Measurements from ENCODE around the gene CLDND1.

The CLDND1 gene

DNA sequence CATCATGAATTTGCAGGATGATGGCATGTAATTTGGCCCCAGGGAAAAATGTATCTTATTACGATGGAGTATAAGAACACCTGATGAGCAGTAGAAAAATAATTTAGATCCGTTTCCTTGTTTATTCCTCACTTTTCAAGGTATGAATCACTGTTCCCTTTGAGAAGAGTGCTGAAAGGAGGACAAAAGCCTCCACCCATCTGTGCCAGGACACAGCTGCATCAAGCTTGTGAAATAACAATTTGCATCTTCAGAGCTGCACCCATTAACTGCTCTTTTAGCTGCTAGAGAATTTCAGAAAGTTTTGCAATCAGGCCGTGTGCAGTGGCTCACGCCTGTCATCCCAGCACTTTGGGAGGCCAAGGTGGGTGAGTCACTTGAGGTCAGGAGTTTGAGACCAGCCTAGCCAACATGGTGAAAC, 9.6 kb downstream of the CLDND1 start:
- no peak for DNase-seq

GRCh38 chr3:98512576-98512975, 10.1 kb downstream of the CLDND1 start:
- no peak for DNase-seq

GRCh38 chr3:98508582-98508981, 14.1 kb downstream of the CLDND1 start:
- no peak for DNase-seq

DNA sequence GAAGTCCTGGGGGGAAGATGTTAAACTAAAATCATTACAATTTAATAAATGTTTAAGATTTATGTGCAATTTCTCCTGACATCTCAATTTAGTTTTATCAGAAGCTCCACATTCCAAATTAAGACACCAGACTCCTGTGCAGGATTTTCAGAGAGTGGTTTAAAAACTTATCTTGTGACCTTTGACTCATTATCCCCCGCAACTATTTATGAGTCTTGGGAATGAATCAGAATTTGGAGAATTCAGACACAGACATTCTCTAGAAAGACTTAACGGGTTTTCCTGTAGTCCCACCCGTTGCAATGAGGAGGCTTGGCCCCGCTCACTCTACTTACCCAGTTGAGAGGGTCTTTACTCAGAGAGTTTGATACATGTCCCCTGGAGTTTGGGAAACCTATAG, 18.2 kb downstream of the CLDND1 start:
- no peak for DNase-seq

DNA sequence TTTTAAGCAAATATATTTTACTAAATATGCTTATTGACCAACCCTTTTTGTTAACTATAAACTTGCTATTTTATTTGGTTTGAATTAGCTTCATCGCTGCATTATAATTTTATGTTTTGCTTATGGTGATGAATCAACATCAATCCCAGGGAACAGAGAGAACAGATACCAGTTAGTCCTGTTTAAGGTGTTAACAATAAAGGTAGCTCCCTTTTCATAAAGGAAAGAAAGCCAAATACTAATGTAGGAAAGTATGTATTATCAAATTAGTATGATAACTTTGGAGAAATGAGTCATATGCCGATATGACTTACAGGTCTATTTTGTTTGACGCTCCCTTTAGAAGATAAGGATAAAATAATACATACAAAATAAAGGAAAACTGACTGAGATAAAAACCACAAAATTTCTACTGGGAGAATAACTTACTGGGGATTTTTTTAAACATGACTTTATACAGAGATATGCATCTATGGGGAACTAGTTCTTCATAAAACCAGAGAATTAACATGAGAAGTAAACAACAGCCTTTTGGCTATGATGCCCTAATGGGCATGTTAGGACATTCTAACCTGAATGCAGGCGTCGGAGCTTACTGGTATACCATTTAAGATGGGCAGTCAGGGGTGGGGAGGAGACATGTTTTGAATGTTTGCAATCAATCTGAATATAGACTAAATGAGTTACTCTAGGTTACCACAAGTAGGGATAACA, 20.7 kb downstream of the CLDND1 start:
- DNase-seq, result no peak

- DNase-seq, result no peak
Measured at GRCh38 chr3:98501270-98501669, 21.4 kb downstream of the CLDND1 start.

DNA sequence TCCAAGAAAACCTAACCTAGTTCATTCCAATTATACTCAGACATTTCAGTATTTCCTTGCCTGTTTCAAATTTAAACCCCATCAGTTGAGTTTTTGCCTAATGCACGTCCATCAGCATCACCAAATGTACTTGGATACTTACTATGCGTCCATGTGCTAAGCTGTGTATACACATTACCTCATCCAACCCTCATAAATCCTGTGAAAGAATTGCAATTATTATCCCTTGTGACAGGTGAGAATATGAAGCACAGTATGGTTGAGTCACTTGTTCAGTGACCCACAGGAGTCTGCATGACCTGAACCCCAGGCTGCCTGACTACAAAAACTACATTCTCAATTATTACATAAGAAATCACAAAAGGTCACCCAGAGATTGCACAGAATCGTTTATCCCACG, 22.7 kb downstream of the CLDND1 start:
- DNase-seq, result no peak

GRCh38 chr3:98497381-98497780, 25.3 kb downstream of the CLDND1 start, which contains the start of gene OR5K2:
TSS of gene OR5K2 (plus strand) at chr3:98497681. CDS start at chr3:98497681, 0 bp downstream.
- no peak for DNase-seq

DNA sequence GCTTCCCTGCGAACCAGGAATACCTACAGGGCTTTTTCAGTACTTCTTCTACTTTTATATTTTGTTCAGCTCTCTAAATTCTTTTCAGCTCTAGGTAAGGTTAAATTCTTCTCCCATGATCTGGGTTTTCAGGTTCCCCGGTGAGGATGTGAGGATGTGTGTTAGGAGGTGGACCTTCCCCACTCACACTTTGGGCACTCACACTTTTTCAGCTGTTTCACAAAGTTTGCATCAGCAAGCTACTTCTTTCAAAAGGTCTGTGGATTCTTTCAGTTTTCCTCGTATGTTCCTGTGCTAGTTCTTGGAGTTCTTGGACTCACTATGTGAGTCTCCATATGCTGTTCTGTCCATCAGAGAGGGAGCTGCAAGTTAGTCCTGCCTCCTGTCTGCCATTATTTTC, 39.1 kb downstream of the CLDND1 start:
- DNase-seq, result no peak

GRCh38 chr3:98482717-98483482, 39.8 kb downstream of the CLDND1 start:
- no peak for DNase-seq

Measured in NCI-H345 (cell line).